Aortic smooth muscle cell (primary cell): ENCODE data around the gene DNAJC21. TPM values are rescaled to one million over a fixed set of nuclear protein-coding genes. Genes with fewer than 3 reads are reported as not detected.

Experiments used
- total RNA-seq: library from RNA; depleted of rRNA; stranded (reverse); fragments of >200 nt; gene quantifications from 2 replicates; pipeline ENCODE4 v1.2.3, GENCODE V29; 2014

The DNAJC21 gene
- total RNA-seq: 41.5 and 44.7 TPM in 2 replicates

DNA sequence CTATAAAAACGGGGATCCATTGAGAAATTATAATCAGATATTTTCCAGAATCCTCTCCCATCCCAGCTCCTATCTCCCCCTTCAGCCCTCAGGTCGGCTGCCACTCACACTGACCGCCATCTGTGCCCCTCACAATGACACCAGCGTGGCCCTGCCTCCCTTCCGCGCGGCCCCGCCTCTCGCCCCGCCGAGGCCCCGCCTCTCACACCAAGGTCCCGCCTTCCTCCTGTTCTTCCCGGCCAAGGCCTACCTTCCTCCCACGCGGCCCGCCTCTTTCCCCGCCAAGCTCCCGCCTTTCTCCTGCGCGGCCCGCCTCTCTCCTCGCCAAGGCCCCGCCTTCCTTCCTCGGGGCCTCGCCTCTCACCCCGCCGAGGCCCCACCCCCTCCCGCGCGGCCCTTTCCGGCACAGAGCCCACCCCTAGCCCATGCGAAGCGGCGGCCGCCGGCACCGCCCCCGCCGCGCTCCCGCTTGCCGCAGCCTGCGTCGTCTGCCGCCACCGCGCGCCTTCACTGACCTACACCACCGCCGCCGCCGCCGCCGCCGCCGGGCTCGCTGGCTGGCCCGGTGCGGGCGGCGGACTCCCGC is at the start of gene DNAJC21:
Gene DNAJC21, plus strand, starts transcription at position 426 of the 586 bp plus-strand sequence. CDS start 261 bp downstream, outside the sequence.

DNA sequence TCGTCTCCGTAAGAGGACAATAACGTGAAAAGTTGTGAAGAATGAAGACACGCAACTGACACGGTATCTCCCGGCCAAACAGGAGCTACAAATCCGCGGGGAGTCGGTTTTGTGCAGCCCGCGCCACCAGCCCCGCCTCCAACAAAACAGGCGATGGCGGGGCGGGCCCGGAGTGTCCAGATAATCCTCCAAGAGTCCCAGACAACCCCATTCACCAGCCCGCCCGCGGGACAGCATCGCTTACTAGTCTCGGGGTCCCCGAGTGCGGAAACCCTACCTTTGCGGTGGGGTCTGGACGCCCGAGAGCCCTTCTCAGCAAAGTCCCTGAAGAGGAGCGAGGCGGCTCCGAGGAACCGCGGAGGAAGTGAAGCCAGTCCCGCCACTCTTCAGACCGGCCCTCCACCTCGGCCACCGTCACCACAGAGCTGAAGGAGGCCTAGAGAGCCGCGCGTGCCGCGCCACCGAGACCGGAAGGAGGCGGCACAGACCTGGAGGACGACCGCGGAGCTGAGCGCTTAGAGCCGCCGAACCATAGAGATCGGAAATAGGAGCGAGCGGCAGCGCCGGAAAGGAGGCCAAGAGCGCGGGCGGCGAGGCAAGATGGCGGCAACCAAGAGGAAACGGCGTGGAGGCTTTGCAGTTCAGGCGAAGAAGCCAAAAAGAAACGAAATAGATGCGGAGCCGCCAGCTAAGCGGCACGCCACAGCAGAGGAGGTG is 14.1 kb upstream of the DNAJC21 start, which contains the start of the genes BRIX1 and RAD1:
Gene BRIX1, plus strand, starts transcription at position 573 of the 717 bp plus-strand sequence. Its CDS starts 28 bp downstream, at position 601.
Gene RAD1, minus strand, starts transcription at position 366 of the 717 bp plus-strand sequence. CDS start 612 bp downstream, outside the sequence.

Other genes with a start within 250 kb of the DNAJC21 start
- 0.13 and 0.31 TPM in 2 replicates for gene TTC23L, start 90.4 kb upstream of the DNAJC21 start, total RNA-seq
- 23.6 and 28.7 TPM in 2 replicates for gene RAD1, start 14.1 kb upstream of the DNAJC21 start, total RNA-seq
- gene BRIX1, start 13.8 kb upstream of the DNAJC21 start, total RNA-seq: 19.0 and 30.3 TPM in 2 replicates
- gene AGXT2, start 118.4 kb downstream of the DNAJC21 start, total RNA-seq: not detected in 2 replicates